ENCODE measurements around the gene CD93.
A peak's percentile ranks its signal among the peaks of the same experiment; 100 is the strongest.

The CD93 gene

GRCh38 chr20:23112595-23112994 lies 26.5 kb upstream of the CD93 start:
- no peak for ATAC-seq
- H3K4me3 Mint-ChIP-seq, result no peak overlapping the region
- no peaks in the 10 kb centered on the region for H3K36me3 Mint-ChIP-seq

GRCh38 chr20:23111944-23112342 lies 25.8 kb upstream of the CD93 start:
- DNase-seq (ENCODE audit: low spot score in 2 of 2) (no peak), ATAC-seq (no peak)
- H3K4me3 Mint-ChIP-seq, result no peak overlapping the region
- H3K36me3 Mint-ChIP-seq, result no peaks in the 10 kb centered on the region
- H3K9me3 Mint-ChIP-seq, result no peaks in the 10 kb centered on the region
- no peaks in the 10 kb centered on the region for H3K4me1 Mint-ChIP-seq
- no peak overlapping the region for H3K27ac Mint-ChIP-seq

More at GRCh38 chr20:23112595-23112994, 26.5 kb upstream of the CD93 start:
- Mint-ChIP-seq H3K9me3 (no peaks in the 10 kb centered on the region), H3K4me1 (no peaks in the 10 kb centered on the region), H3K27ac (no peak overlapping the region)
- no peak for DNase-seq (ENCODE audit: low spot score in 2 of 2)

GRCh38 chr20:23111307-23111943 lies 25.3 kb upstream of the CD93 start:
- Mint-ChIP-seq H3K4me3 (no peak overlapping the region), H3K4me1 (no peaks in the 10 kb centered on the region), H3K27ac (no peak overlapping the region), H3K36me3 (no peaks in the 10 kb centered on the region), H3K9me3 (no peaks in the 10 kb centered on the region)
- ATAC-seq (peak; percentile 5), DNase-seq (ENCODE audit: low spot score in 2 of 2) (no peak)

GRCh38 chr20:23108871-23109270 lies 22.7 kb upstream of the CD93 start:
- H3K4me3 Mint-ChIP-seq, result no peak overlapping the region
- no peaks in the 10 kb centered on the region for H3K9me3 Mint-ChIP-seq
- no peak overlapping the region for H3K27ac Mint-ChIP-seq
- ATAC-seq (no peak), DNase-seq (ENCODE audit: low spot score in 2 of 2) (no peak)
- H3K36me3 Mint-ChIP-seq, result no peaks in the 10 kb centered on the region
- no peaks in the 10 kb centered on the region for H3K4me1 Mint-ChIP-seq

GRCh38 chr20:23107466-23107865 lies 21.3 kb upstream of the CD93 start:
- DNase-seq (ENCODE audit: low spot score in 2 of 2) (no peak), ATAC-seq (no peak)
- Mint-ChIP-seq H3K36me3 (no peaks in the 10 kb centered on the region), H3K4me1 (no peaks in the 10 kb centered on the region), H3K4me3 (no peak overlapping the region), H3K27ac (no peak overlapping the region), H3K9me3 (no peaks in the 10 kb centered on the region)

- no peak overlapping the region for H3K27ac Mint-ChIP-seq
- no peak for ATAC-seq
- no peaks in the 10 kb centered on the region for H3K4me1 Mint-ChIP-seq
- DNase-seq (ENCODE audit: low spot score in 2 of 2), result no peak
- H3K4me3 Mint-ChIP-seq, result no peak overlapping the region
- H3K9me3 Mint-ChIP-seq, result no peaks in the 10 kb centered on the region
- no peaks in the 10 kb centered on the region for H3K36me3 Mint-ChIP-seq
These were observed 20.2 kb upstream of the CD93 start for GRCh38 chr20:23106271-23106851.

GRCh38 chr20:23105193-23105592 lies 19.1 kb upstream of the CD93 start:
- DNase-seq (ENCODE audit: low spot score in 2 of 2) (no peak), ATAC-seq (peak; percentile 17)
- Mint-ChIP-seq H3K9me3 (no peaks in the 10 kb centered on the region), H3K4me1 (no peaks in the 10 kb centered on the region), H3K27ac (no peak overlapping the region), H3K36me3 (no peaks in the 10 kb centered on the region), H3K4me3 (no peak overlapping the region)

GRCh38 chr20:23103284-23104018 lies 17.3 kb upstream of the CD93 start:
- Mint-ChIP-seq H3K9me3 (no peaks in the 10 kb centered on the region), H3K4me1 (no peaks in the 10 kb centered on the region), H3K27ac (no peak overlapping the region), H3K4me3 (no peak overlapping the region), H3K36me3 (no peaks in the 10 kb centered on the region)
- DNase-seq (ENCODE audit: low spot score in 2 of 2) (no peak), ATAC-seq (no peak)

- Mint-ChIP-seq H3K4me3 (no peak overlapping the region), H3K9me3 (no peaks in the 10 kb centered on the region), H3K36me3 (no peaks in the 10 kb centered on the region), H3K27ac (no peak overlapping the region), H3K4me1 (no peaks in the 10 kb centered on the region)
- no peak for ATAC-seq
- DNase-seq (ENCODE audit: low spot score in 2 of 2), result no peak
These were observed 15.7 kb upstream of the CD93 start for GRCh38 chr20:23101696-23102406.

- no peaks in the 10 kb centered on the region for H3K36me3 Mint-ChIP-seq
- no peaks in the 10 kb centered on the region for H3K4me1 Mint-ChIP-seq
- no peak overlapping the region for H3K27ac Mint-ChIP-seq
- ATAC-seq, result no peak
- no peaks in the 10 kb centered on the region for H3K9me3 Mint-ChIP-seq
- DNase-seq (ENCODE audit: low spot score in 2 of 2), result no peak
- H3K4me3 Mint-ChIP-seq, result no peak overlapping the region
These were observed 14.6 kb upstream of the CD93 start for GRCh38 chr20:23100720-23101107.

GRCh38 chr20:23099791-23100719 lies 13.9 kb upstream of the CD93 start:
- Mint-ChIP-seq H3K9me3 (no peaks in the 10 kb centered on the region), H3K4me1 (no peaks in the 10 kb centered on the region), H3K36me3 (no peaks in the 10 kb centered on the region), H3K27ac (no peak overlapping the region), H3K4me3 (no peak overlapping the region)
- DNase-seq (ENCODE audit: low spot score in 2 of 2) (no peak), ATAC-seq (no peak)

- no peak overlapping the region for H3K27ac Mint-ChIP-seq
- ATAC-seq, result no peak
- no peak overlapping the region for H3K4me3 Mint-ChIP-seq
These were observed 11.8 kb upstream of the CD93 start for GRCh38 chr20:23097636-23098580.

GRCh38 chr20:23096986-23097520 lies 10.9 kb upstream of the CD93 start:
- ATAC-seq, result no peak

More at GRCh38 chr20:23097636-23098580, 11.8 kb upstream of the CD93 start:
- H3K9me3 Mint-ChIP-seq, result no peaks in the 10 kb centered on the region
- H3K4me1 Mint-ChIP-seq, result no peaks in the 10 kb centered on the region
- DNase-seq (ENCODE audit: low spot score in 2 of 2), result no peak
- no peaks in the 10 kb centered on the region for H3K36me3 Mint-ChIP-seq

GRCh38 chr20:23096097-23096496 lies 10.0 kb upstream of the CD93 start:
- no peaks in the 10 kb centered on the region for H3K4me1 Mint-ChIP-seq
- H3K9me3 Mint-ChIP-seq, result no peaks in the 10 kb centered on the region
- no peak overlapping the region for H3K27ac Mint-ChIP-seq
- H3K4me3 Mint-ChIP-seq, result no peak overlapping the region
- H3K36me3 Mint-ChIP-seq, result no peaks in the 10 kb centered on the region
- DNase-seq (ENCODE audit: low spot score in 2 of 2) (no peak), ATAC-seq (no peak)

More at GRCh38 chr20:23096986-23097520, 10.9 kb upstream of the CD93 start:
- Mint-ChIP-seq H3K4me3 (no peak overlapping the region), H3K4me1 (no peaks in the 10 kb centered on the region), H3K27ac (no peak overlapping the region), H3K9me3 (no peaks in the 10 kb centered on the region), H3K36me3 (no peaks in the 10 kb centered on the region)
- DNase-seq (ENCODE audit: low spot score in 2 of 2), result no peak

All from stimulated activated effector memory CD8-positive, alpha-beta T cell treated with anti-CD3 and anti-CD28 coated beads, Interleukin-12 subunit alpha, Interleukin-12 subunit beta, amount 100 ng/mL, for 72 hours (primary cell).